Activated CD4-positive, alpha-beta T cell treated with anti-CD3 and anti-CD28 coated beads, Interleukin-2, amount 10 ng/mL, durations not matched to agents 7 days and 5 days (primary cell): ENCODE measurements around the gene SLC8A1. TPM values are rescaled to one million over a fixed set of nuclear protein-coding genes. Genes with fewer than 3 reads are reported as not detected.

ENCODE experiments used
- CTCF ChIA-PET: fragments of 350-600 bp; sonication (Branson Sonifier 250); formaldehyde crosslinking; loops from one replicate; lab custom pipeline; 2021; ENCODE audit warnings: antibody characterized with exemption; lab: Charles Lee
- POLR2A ChIA-PET: fragments of 350-600 bp; sonication (Branson Sonifier 250); formaldehyde crosslinking; loops from one replicate; lab custom pipeline; 2021; ENCODE audit warnings: antibody characterized with exemption; lab: Charles Lee
- DNase-seq: peaks from one replicate; pipeline ENCODE4 v3.0.0-alpha.2; 2020
- H3K27ac Mint-ChIP-seq: one replicate; pipeline ENCODE4 v1.8.0; 2021; ENCODE audit warnings: mild to moderate bottlenecking, moderate library complexity, mixed read lengths
- H3K27me3 Mint-ChIP-seq: one replicate; pipeline ENCODE4 v1.8.0; 2021; ENCODE audit warnings: mixed read lengths
- H3K36me3 Mint-ChIP-seq: one replicate; pipeline ENCODE4 v1.8.0; 2021; ENCODE audit warnings: low read depth, mixed read lengths
- H3K4me1 Mint-ChIP-seq: one replicate; pipeline ENCODE4 v1.8.0; 2021; ENCODE audit warnings: mixed read lengths
- H3K4me3 Mint-ChIP-seq: one replicate; pipeline ENCODE4 v1.8.0; 2021; ENCODE audit warnings: mild to moderate bottlenecking, moderate library complexity, mixed read lengths
- H3K9me3 Mint-ChIP-seq: one replicate; pipeline ENCODE4 v1.8.0; 2021; ENCODE audit warnings: mixed read lengths
- total RNA-seq, 2 experiments: library from RNA; stranded (reverse); gene quantifications; one replicate each; pipeline ENCODE4 v1.2.3, GENCODE V29; 2021

SLC8A1 gene
- total RNA-seq, 2 experiments from 2014 or later: 0.50 to 0.56 TPM

- no peaks in the 10 kb centered on the region for H3K4me1 Mint-ChIP-seq
- ChIA-PET CTCF (no interaction called here), POLR2A (no interaction called here)
- H3K27ac Mint-ChIP-seq: no peak overlapping the region
- DNase-seq: no peak
- H3K36me3 Mint-ChIP-seq: no peaks in the 10 kb centered on the region
- no peak overlapping the region for H3K4me3 Mint-ChIP-seq
- H3K27me3 Mint-ChIP-seq: no peaks in the 10 kb centered on the region
- no peaks in the 10 kb centered on the region for H3K9me3 Mint-ChIP-seq
Measured at GRCh38 chr2:40432921-40433483, 18.9 kb downstream of the SLC8A1 start.

GRCh38 chr2:40431600-40431955, 20.3 kb downstream of the SLC8A1 start:
- CTCF ChIA-PET: interaction anchor here (1.7 kb wide), 1 partner anchor 17 kb away, joined by 4 read pairs; no protein-coding TSS in a partner anchor
- H3K27me3 Mint-ChIP-seq: no peaks in the 10 kb centered on the region
- no peak overlapping the region for H3K27ac Mint-ChIP-seq
- no peak for DNase-seq
- H3K4me3 Mint-ChIP-seq: no peak overlapping the region
- POLR2A ChIA-PET: no interaction called here
- no peaks in the 10 kb centered on the region for H3K9me3 Mint-ChIP-seq
- no peaks in the 10 kb centered on the region for H3K36me3 Mint-ChIP-seq
- H3K4me1 Mint-ChIP-seq: no peaks in the 10 kb centered on the region

DNA sequence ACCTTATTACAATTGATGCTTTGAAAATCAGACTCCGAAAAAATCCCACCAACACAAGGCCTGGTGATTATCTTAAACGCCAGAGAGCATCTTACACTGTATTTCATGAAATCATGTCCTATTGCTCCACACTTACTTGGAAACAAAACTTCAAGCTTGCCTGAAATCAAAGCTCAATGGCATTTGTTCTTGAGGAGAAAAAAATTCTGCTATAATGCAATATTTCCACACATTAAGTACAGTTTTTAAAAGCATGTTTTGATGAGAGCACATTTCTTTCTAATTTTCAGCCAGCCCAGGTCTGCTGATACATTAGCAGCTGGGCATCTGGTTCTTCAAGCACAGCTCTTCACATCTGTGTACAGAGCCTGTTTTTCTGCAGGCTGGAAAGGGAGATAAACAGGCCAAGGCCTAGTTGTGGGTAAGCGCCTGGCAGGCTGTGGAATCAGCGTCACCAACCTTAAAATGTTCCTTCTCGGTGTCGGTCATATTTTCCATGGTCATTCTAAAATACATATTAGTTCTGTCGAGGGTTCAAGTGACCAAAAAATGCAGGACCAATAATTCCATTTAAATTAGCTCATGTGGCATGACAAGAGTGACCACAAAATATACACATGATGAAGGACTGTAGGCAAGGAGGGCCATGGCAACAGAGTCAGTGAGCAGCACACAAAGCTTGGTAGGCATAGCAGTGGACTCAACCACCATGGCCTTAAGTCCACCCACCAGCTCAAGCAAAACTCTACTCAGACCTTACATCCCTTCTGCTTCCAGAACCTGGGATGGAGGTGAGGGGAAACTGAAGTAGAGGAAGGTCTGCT, 20.9 kb downstream of the SLC8A1 start:
- ChIA-PET CTCF (interaction anchor here (1.7 kb wide), 1 partner anchor 17 kb away, joined by 4 read pairs; no protein-coding TSS in a partner anchor), POLR2A (no interaction called here)
- no peak overlapping the region for H3K27ac Mint-ChIP-seq
- H3K36me3 Mint-ChIP-seq: no peaks in the 10 kb centered on the region
- no peaks in the 10 kb centered on the region for H3K4me1 Mint-ChIP-seq
- H3K27me3 Mint-ChIP-seq: no peaks in the 10 kb centered on the region
- H3K9me3 Mint-ChIP-seq: no peaks in the 10 kb centered on the region
- DNase-seq: no peak
- no peak overlapping the region for H3K4me3 Mint-ChIP-seq

DNA sequence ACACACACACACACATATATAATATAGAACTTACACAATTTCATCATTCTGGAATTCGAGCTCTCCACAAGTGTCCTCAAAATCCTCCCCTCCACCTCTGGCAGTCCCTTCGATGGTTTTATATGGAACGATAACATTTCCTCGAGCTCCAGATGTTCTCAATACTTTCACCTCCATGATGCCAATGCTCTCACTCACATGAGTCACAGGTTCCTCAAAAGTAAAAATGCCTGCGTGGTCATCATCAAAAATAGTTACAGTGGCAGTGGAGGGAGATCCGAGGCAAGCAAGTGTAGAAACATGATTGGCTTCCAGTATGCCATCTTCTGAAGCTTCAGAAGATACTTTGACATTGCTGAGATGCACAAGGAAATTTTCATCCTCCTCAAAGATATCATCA, 23.5 kb downstream of the SLC8A1 start:
- Mint-ChIP-seq H3K36me3 (no peaks in the 10 kb centered on the region), H3K27ac (no peak overlapping the region)

GRCh38 chr2:40421631-40422297, 30.1 kb downstream of the SLC8A1 start:
- POLR2A ChIA-PET: no interaction called here
- Mint-ChIP-seq H3K27ac (no peak overlapping the region), H3K27me3 (no peaks in the 10 kb centered on the region), H3K9me3 (no peaks in the 10 kb centered on the region), H3K36me3 (no peaks in the 10 kb centered on the region), H3K4me1 (no peaks in the 10 kb centered on the region), H3K4me3 (no peak overlapping the region)
- CTCF ChIA-PET: no interaction called here
- no peak for DNase-seq

More for the DNA sequence above, 23.5 kb downstream of the SLC8A1 start:
- no peak overlapping the region for H3K4me3 Mint-ChIP-seq
- ChIA-PET POLR2A (no interaction called here), CTCF (interaction anchor here (1.3 kb wide), 1 partner anchor 21 kb away, joined by 3 read pairs; no protein-coding TSS in a partner anchor)
- no peak for DNase-seq
- no peaks in the 10 kb centered on the region for H3K4me1 Mint-ChIP-seq
- no peaks in the 10 kb centered on the region for H3K27me3 Mint-ChIP-seq
- H3K9me3 Mint-ChIP-seq: no peaks in the 10 kb centered on the region

DNA sequence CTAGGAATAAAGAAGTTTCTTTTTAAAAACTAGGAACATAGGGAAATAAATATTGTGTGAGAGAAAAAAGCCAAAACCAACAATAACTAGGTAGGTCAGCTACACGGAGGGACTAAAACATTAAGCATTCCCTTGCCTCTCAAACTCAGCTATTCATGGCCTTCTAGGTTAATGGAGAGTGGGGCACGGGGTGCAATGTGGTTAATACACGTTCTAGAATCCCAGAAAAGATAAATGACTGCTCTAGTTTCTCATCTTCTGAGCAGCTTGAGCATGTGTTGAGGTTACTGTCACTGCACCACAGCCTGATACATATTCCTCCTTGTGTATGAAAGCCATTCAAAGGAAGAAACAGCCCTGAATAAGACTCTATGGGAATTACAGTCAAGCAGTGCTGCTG, 31.4 kb downstream of the SLC8A1 start:
- Mint-ChIP-seq H3K4me3 (no peak overlapping the region), H3K27ac (no peak overlapping the region), H3K36me3 (no peaks in the 10 kb centered on the region), H3K27me3 (no peaks in the 10 kb centered on the region), H3K4me1 (no peaks in the 10 kb centered on the region), H3K9me3 (no peaks in the 10 kb centered on the region)
- no peak for DNase-seq
- POLR2A ChIA-PET: no interaction called here
- CTCF ChIA-PET: no interaction called here

- Mint-ChIP-seq H3K27me3 (no peaks in the 10 kb centered on the region), H3K9me3 (no peaks in the 10 kb centered on the region), H3K4me1 (no peaks in the 10 kb centered on the region), H3K4me3 (no peak overlapping the region), H3K27ac (no peak overlapping the region), H3K36me3 (no peaks in the 10 kb centered on the region)
- ChIA-PET CTCF (no interaction called here), POLR2A (no interaction called here)
- no peak for DNase-seq
Measured at GRCh38 chr2:40419364-40419762, 32.5 kb downstream of the SLC8A1 start.

DNA sequence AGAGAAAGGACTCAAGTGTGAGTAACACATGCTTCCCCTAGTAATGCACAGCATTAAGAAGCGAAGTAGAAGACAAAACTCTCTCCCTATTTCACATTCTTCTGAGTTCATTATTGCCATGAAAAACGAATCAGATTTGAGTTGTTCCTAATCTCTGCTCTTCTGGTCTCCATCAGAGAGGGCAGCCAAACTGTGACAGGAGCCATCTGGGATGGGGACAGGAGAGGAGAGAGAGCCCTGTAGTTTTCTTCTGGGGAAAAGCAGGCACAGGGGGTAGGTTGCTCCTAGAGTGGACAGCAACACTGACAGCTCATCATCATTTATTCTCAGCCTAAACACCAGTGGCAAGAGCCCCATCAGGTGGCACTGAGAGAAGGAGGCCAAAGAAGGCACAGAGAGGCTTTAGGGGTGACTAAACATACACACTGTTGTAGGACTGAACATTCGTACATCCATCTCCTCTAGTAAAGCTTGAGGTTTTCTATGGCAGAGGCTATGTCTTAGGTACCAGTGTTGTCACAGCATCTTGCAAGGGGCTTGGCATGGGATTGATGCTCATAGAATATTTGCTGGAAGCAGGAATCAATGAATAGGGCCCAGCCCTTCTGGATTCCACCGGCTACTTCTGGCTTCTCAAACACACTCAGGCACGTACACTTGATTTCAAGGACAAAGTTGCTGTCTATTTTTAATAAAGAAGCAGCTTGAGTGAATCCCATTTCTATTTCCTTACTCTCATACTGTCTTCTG, 33.1 kb downstream of the SLC8A1 start:
- no peaks in the 10 kb centered on the region for H3K36me3 Mint-ChIP-seq
- POLR2A ChIA-PET: no interaction called here
- no peak overlapping the region for H3K27ac Mint-ChIP-seq
- no peak overlapping the region for H3K4me3 Mint-ChIP-seq
- no peak for DNase-seq
- no peaks in the 10 kb centered on the region for H3K4me1 Mint-ChIP-seq
- no peaks in the 10 kb centered on the region for H3K27me3 Mint-ChIP-seq
- CTCF ChIA-PET: interaction anchor here (1.0 kb wide), 1 partner anchor 28 kb away, joined by 3 read pairs; no protein-coding TSS in a partner anchor
- no peaks in the 10 kb centered on the region for H3K9me3 Mint-ChIP-seq

GRCh38 chr2:40416486-40416885, 35.4 kb downstream of the SLC8A1 start:
- ChIA-PET CTCF (interaction anchor here (1.6 kb wide), 1 partner anchor 11 kb away, joined by 3 read pairs; no protein-coding TSS in a partner anchor), POLR2A (no interaction called here)
- Mint-ChIP-seq H3K9me3 (no peaks in the 10 kb centered on the region), H3K36me3 (no peaks in the 10 kb centered on the region), H3K4me1 (no peaks in the 10 kb centered on the region), H3K4me3 (no peak overlapping the region), H3K27ac (no peak overlapping the region), H3K27me3 (no peaks in the 10 kb centered on the region)
- no peak for DNase-seq

- CTCF ChIA-PET: interaction anchor here (1.6 kb wide), 1 partner anchor 10 kb away, joined by 3 read pairs; no protein-coding TSS in a partner anchor
- DNase-seq: no peak
- Mint-ChIP-seq H3K4me3 (no peak overlapping the region), H3K9me3 (no peaks in the 10 kb centered on the region), H3K4me1 (no peaks in the 10 kb centered on the region), H3K27me3 (no peaks in the 10 kb centered on the region), H3K27ac (no peak overlapping the region), H3K36me3 (no peaks in the 10 kb centered on the region)
- POLR2A ChIA-PET: no interaction called here
Measured at GRCh38 chr2:40415391-40415790, 36.5 kb downstream of the SLC8A1 start.

GRCh38 chr2:40412456-40412855, 39.4 kb downstream of the SLC8A1 start:
- Mint-ChIP-seq H3K4me3 (no peak overlapping the region), H3K9me3 (no peaks in the 10 kb centered on the region), H3K4me1 (no peaks in the 10 kb centered on the region), H3K27ac (no peak overlapping the region), H3K27me3 (no peaks in the 10 kb centered on the region), H3K36me3 (no peaks in the 10 kb centered on the region)
- no peak for DNase-seq
- ChIA-PET CTCF (no interaction called here), POLR2A (no interaction called here)

DNA sequence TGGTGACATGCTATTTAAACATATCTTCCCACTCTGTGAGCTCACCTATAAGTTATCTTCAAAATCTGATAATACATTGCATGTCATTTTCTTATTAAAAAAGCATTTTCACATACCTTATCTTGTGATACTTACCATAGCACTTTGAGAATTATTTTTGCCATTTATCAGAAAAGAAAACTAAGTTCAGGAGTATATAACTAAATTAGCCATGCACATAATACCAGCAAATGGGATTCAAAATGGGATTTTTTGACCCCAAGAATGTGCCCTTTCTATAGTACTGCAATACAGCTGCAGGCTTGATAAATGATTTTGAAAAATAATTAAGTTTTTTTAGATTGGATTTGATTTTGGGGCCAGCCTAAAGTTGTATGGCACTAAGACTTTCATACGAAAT, 41.2 kb downstream of the SLC8A1 start:
- DNase-seq: no peak

More for the DNA sequence above, 41.2 kb downstream of the SLC8A1 start:
- no peaks in the 10 kb centered on the region for H3K9me3 Mint-ChIP-seq
- ChIA-PET POLR2A (no interaction called here), CTCF (no interaction called here)
- H3K4me3 Mint-ChIP-seq: no peak overlapping the region
- no peaks in the 10 kb centered on the region for H3K4me1 Mint-ChIP-seq
- H3K27me3 Mint-ChIP-seq: no peaks in the 10 kb centered on the region
- H3K36me3 Mint-ChIP-seq: no peaks in the 10 kb centered on the region
- no peak overlapping the region for H3K27ac Mint-ChIP-seq
